HepG2 (cell line): ENCODE measurements around the gene DNAJC4. TPM values are rescaled to one million over a fixed set of nuclear protein-coding genes. Genes with fewer than 3 reads are reported as not detected.

Experiments used
- AHR ChIP-seq: IDR thresholded peaks from 2 replicates; pipeline ENCODE4 v1.6.1; 2018; ENCODE audit warnings: missing genetic modification reagents, missing compliant biosample characterization
- GABPB1 ChIP-seq: IDR thresholded peaks from 2 replicates; pipeline ENCODE4 v1.6.1; 2016; ENCODE audit warnings: mild to moderate bottlenecking, missing genetic modification reagents, moderate library complexity, missing compliant biosample characterization
- HNRNPUL1 ChIP-seq: fragments of 200-400 bp; formaldehyde crosslinking; IDR thresholded peaks from 2 replicates; pipeline ENCODE4 v1.6.1; 2017; ENCODE audit warnings: low read depth, mild to moderate bottlenecking, low read length, moderate library complexity
- KLF6 ChIP-seq: IDR thresholded peaks from 2 replicates; pipeline ENCODE4 v1.8.0; 2016; ENCODE audit warnings: missing biosample characterization, missing genetic modification reagents
- MED1 ChIP-seq: sonication (generic); formaldehyde crosslinking; IDR thresholded peaks from 2 replicates; pipeline ENCODE4 v1.4.0; 2020; ENCODE audit warnings: missing genetic modification reagents
- PAF1 ChIP-seq: IDR thresholded peaks from 2 replicates; pipeline ENCODE4 v1.6.1; 2016; ENCODE audit warnings: missing genetic modification reagents, missing compliant biosample characterization
- REXO4 ChIP-seq: sonication (generic); formaldehyde crosslinking; IDR thresholded peaks from 2 replicates; pipeline ENCODE4 v1.8.0; 2022; ENCODE audit warnings: missing genetic modification reagents, mild to moderate bottlenecking, borderline replicate concordance
- SAP130 ChIP-seq: IDR thresholded peaks from 2 replicates; pipeline ENCODE4 v1.6.1; 2016; ENCODE audit warnings: low read depth
- SATB2 ChIP-seq: sonication (generic); formaldehyde crosslinking; IDR thresholded peaks from 2 replicates; pipeline ENCODE4 v1.5.0; 2020; ENCODE audit warnings: missing genetic modification reagents
- SCMH1 ChIP-seq: sonication (generic); formaldehyde crosslinking; IDR thresholded peaks from 2 replicates; pipeline ENCODE4 v1.9.0; 2021; ENCODE audit warnings: missing genetic modification reagents, mild to moderate bottlenecking, borderline replicate concordance
- SMAD1 ChIP-seq: sonication (generic); formaldehyde crosslinking; IDR thresholded peaks from 2 replicates; pipeline ENCODE4 v1.4.0; 2020; ENCODE audit warnings: missing genetic modification reagents, low read depth, mild to moderate bottlenecking, borderline replicate concordance
- SNRNP70 ChIP-seq: fragments of 200-400 bp; formaldehyde crosslinking; IDR thresholded peaks from 2 replicates; pipeline ENCODE4 v1.6.1; 2017; ENCODE audit warnings: mild to moderate bottlenecking, low read depth, low read length, moderate library complexity
- TCF7 ChIP-seq: sonication (generic); IDR thresholded peaks from 2 replicates; pipeline ENCODE4 v1.6.1; 2016; ENCODE audit warnings: antibody characterized with exemption, low read depth
- TOPORS ChIP-seq: sonication (generic); formaldehyde crosslinking; IDR thresholded peaks from 2 replicates; pipeline ENCODE4 v1.8.0; 2023; ENCODE audit warnings: mild to moderate bottlenecking, missing genetic modification reagents
- ZBTB21 ChIP-seq: sonication (generic); formaldehyde crosslinking; IDR thresholded peaks from 2 replicates; pipeline ENCODE4 v1.4.0; 2020; ENCODE audit warnings: missing genetic modification reagents
- ZNF160 ChIP-seq: sonication (generic); formaldehyde crosslinking; IDR thresholded peaks from 2 replicates; pipeline ENCODE4 v1.8.0; 2022; ENCODE audit warnings: mild to moderate bottlenecking, inconsistent platforms, missing genetic modification reagents
- ZNF335 ChIP-seq: sonication (generic); formaldehyde crosslinking; IDR thresholded peaks from 2 replicates; pipeline ENCODE4 v1.4.0; 2020; ENCODE audit warnings: missing genetic modification reagents
- ZNF572 ChIP-seq: sonication (generic); formaldehyde crosslinking; IDR thresholded peaks from 2 replicates; pipeline ENCODE4 v1.5.1; 2020; ENCODE audit warnings: mild to moderate bottlenecking, missing genetic modification reagents
- ZNF652 ChIP-seq: IDR thresholded peaks from 2 replicates; pipeline ENCODE4 v1.6.1; 2016; ENCODE audit warnings: low read depth, borderline replicate concordance
- ZNF780A ChIP-seq: sonication (generic); formaldehyde crosslinking; IDR thresholded peaks from 2 replicates; pipeline ENCODE4 v1.8.0; 2022; ENCODE audit warnings: mild to moderate bottlenecking, missing genetic modification reagents, moderate library complexity
- polyA plus RNA-seq, 8 experiments: library from polyadenylated mRNA; depleted of rRNA in 3 of 8; stranded (reverse) in 7 of 8; unstranded in 1 of 8; fragments of >200 nt; fragmentation: Illumina TruSeq in 4 of 8; extraction: Trizol in 4 of 8; gene quantifications; 2 replicates each; pipeline versions ENCODE4 v1.2.1 to v1.2.3, GENCODE V29; 2011 to 2016; ENCODE audit warnings: low read depth in 4 of 8, missing spikeins in 1 of 8, mixed read lengths in 1 of 8; ENCODE audit not compliant: insufficient read depth in 1 of 8
- total RNA-seq, 5 experiments: library from RNA; depleted of rRNA; stranded (reverse); fragments of >200 nt; fragmentation: Illumina TruSeq; extraction: Trizol; gene quantifications; 2 replicates each; pipeline ENCODE4 v1.2.3, GENCODE V29; 2016; ENCODE audit warnings: low read depth in 1 of 5
- TF ChIP-seq, protein P1 (sequence below): IDR thresholded peaks from 2 replicates; pipeline ENCODE4 v1.6.1; 2016; ENCODE audit warnings: missing compliant biosample characterization, missing genetic modification reagents, borderline replicate concordance
- TF ChIP-seq, protein P2 (sequence below): sonication (generic); formaldehyde crosslinking; conservative IDR thresholded peaks from 2 replicates; pipeline ENCODE4 v1.4.0; 2020; ENCODE audit warnings: missing genetic modification reagents
- TF ChIP-seq, protein P3 (sequence below): sonication (generic); formaldehyde crosslinking; IDR thresholded peaks from 2 replicates; pipeline ENCODE4 v1.5.1; 2020; ENCODE audit warnings: mild to moderate bottlenecking, missing genetic modification reagents, borderline replicate concordance
- TF ChIP-seq, protein P4 (sequence below): sonication (generic); formaldehyde crosslinking; IDR thresholded peaks from 2 replicates; pipeline ENCODE4 v1.8.1; 2022; ENCODE audit warnings: low read depth, mild to moderate bottlenecking, missing genetic modification reagents

Gene DNAJC4
- total and polyA plus RNA-seq, 2 of the 13 experiments (the other 11 are each of a cell fraction or from before 2014, with no cell fraction given) = 10.3 to 60.8 TPM

DNA sequence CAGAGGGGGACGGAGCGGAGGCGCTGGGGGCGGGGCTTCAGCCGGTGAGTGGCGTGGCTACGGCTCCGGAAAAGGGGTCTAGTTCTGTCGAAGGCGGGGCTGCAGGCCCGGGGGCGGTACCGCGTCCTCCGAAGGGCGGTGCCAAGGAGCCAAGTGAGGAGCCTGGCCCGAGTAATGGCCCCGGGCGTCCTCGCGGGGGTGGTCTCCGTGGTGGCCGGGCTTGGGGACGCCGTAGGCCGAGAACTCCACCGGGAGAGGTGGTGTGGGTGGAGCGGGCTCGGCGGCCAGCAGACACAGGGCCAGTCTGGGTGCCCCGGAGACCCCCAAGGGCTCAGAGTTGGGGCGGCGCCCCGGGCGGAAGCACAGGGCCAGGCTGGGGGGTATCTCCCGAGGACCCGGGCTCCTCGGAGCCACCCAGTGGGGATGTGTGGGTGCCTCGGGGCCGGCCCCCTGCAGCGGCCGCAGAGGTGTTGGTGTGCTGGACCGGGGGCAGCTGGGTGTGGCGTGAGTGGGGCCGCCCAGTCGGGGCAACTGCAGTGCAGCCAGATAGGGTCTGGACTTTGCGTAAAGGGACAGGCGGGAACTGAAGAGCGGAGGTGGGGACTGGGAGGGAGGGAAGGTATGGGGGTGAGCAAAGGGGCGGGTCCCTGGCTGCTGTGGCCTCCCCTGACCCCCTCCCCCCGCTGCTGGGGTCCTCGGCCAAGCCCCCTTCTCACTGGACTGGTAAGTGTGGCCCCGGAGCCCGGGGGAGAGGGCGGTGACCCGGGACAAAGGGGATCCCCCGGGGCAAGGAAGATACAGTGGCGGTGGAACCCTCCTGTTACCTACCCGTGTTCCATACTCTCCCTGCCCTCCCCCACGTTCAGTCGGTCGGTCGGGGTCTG lies 11.4 kb downstream of the DNAJC4 start (continued):
- no peak for TF ChIP-seq SMAD1 (CRISPR knock-in tag)
- no peak for TF ChIP-seq ZNF160 (CRISPR knock-in tag)
- no peak for TF ChIP-seq ZNF652 (CRISPR knock-in tag)
- TF ChIP-seq, protein P1, sequence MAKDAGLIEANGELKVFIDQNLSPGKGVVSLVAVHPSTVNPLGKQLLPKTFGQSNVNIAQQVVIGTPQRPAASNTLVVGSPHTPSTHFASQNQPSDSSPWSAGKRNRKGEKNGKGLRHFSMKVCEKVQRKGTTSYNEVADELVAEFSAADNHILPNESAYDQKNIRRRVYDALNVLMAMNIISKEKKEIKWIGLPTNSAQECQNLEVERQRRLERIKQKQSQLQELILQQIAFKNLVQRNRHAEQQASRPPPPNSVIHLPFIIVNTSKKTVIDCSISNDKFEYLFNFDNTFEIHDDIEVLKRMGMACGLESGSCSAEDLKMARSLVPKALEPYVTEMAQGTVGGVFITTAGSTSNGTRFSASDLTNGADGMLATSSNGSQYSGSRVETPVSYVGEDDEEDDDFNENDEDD = no peak; the same call in 1 of the 2 replicates
- TF ChIP-seq, protein P2, sequence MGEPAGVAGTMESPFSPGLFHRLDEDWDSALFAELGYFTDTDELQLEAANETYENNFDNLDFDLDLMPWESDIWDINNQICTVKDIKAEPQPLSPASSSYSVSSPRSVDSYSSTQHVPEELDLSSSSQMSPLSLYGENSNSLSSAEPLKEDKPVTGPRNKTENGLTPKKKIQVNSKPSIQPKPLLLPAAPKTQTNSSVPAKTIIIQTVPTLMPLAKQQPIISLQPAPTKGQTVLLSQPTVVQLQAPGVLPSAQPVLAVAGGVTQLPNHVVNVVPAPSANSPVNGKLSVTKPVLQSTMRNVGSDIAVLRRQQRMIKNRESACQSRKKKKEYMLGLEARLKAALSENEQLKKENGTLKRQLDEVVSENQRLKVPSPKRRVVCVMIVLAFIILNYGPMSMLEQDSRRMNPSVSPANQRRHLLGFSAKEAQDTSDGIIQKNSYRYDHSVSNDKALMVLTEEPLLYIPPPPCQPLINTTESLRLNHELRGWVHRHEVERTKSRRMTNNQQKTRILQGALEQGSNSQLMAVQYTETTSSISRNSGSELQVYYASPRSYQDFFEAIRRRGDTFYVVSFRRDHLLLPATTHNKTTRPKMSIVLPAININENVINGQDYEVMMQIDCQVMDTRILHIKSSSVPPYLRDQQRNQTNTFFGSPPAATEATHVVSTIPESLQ (CRISPR knock-in tag) = no peak
- TF ChIP-seq SATB2 = no peak
- no peak for TF ChIP-seq MED1 (CRISPR knock-in tag)
- TF ChIP-seq HNRNPUL1 = no peak
- TF ChIP-seq, protein P3, sequence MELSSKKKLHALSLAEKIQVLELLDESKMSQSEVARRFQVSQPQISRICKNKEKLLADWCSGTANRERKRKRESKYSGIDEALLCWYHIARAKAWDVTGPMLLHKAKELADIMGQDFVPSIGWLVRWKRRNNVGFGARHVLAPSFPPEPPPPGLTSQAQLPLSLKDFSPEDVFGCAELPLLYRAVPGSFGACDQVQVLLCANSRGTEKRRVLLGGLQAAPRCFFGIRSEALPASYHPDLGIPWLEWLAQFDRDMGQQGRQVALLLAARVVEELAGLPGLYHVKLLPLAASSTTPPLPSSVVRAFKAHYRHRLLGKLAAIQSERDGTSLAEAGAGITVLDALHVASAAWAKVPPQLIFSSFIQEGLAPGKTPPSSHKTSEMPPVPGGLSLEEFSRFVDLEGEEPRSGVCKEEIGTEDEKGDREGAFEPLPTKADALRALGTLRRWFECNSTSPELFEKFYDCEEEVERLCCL (CRISPR knock-in tag) = no peak
- no peak for TF ChIP-seq ZNF780A (CRISPR knock-in tag)
- TF ChIP-seq PAF1 (CRISPR knock-in tag) = no peak
- TF ChIP-seq KLF6 (CRISPR knock-in tag) = no peak
- TF ChIP-seq ZNF572 = no peak
- TF ChIP-seq, protein P4, sequence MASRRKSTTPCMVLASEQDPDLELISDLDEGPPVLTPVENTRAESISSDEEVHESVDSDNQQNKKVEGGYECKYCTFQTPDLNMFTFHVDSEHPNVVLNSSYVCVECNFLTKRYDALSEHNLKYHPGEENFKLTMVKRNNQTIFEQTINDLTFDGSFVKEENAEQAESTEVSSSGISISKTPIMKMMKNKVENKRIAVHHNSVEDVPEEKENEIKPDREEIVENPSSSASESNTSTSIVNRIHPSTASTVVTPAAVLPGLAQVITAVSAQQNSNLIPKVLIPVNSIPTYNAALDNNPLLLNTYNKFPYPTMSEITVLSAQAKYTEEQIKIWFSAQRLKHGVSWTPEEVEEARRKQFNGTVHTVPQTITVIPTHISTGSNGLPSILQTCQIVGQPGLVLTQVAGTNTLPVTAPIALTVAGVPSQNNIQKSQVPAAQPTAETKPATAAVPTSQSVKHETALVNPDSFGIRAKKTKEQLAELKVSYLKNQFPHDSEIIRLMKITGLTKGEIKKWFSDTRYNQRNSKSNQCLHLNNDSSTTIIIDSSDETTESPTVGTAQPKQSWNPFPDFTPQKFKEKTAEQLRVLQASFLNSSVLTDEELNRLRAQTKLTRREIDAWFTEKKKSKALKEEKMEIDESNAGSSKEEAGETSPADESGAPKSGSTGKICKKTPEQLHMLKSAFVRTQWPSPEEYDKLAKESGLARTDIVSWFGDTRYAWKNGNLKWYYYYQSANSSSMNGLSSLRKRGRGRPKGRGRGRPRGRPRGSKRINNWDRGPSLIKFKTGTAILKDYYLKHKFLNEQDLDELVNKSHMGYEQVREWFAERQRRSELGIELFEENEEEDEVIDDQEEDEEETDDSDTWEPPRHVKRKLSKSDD = 0 out of 2 replicates have a peak, but pooled peaks have one; percentile 22
- no peak for TF ChIP-seq SNRNP70
- no peak for TF ChIP-seq REXO4 (CRISPR knock-in tag)
- TF ChIP-seq ZNF335 = no peak
- peak; percentile 50; the same call in 1 of the 2 replicates for TF ChIP-seq GABPB1 (CRISPR knock-in tag)
- no peak for TF ChIP-seq ZBTB21
- TF ChIP-seq TOPORS (CRISPR knock-in tag) = no peak
- peak; percentile 50 for TF ChIP-seq SAP130
- no peak for TF ChIP-seq SCMH1 (CRISPR knock-in tag)
- TF ChIP-seq TCF7 = no peak
- TF ChIP-seq AHR (CRISPR knock-in tag) = no peak; the same call in none of the 2 replicates
